SK-N-SH (cell line): Measurements from ENCODE around the gene PTPN14. TPM values are rescaled to one million over a fixed set of nuclear protein-coding genes. Genes with fewer than 3 reads are reported as not detected.

Source experiments
- CTCF ChIA-PET: fragments of 300-600, 350-600 bp; formaldehyde crosslinking; extraction: SDS; loops from one replicate; lab custom pipeline; 2021; lab: Yijun Ruan, JAX
- POLR2A ChIA-PET: fragments of 350-600 bp; sonication (Branson Sonifier 250); formaldehyde crosslinking; extraction: SDS; loops from one replicate; lab custom pipeline; 2020; ENCODE audit warnings: antibody characterized with exemption, inconsistent platforms; lab: Yijun Ruan, JAX
- DNase-seq: peaks from one replicate; pipeline ENCODE4 v3.0.0; 2012
- H2AFZ ChIP-seq: fragments of 200-600 bp; sonication (generic); 2 replicates; pipeline ENCODE4 v1.8.1; 2016; ENCODE audit warnings: antibody characterized with exemption, mild to moderate bottlenecking, low read depth
- H3F3A ChIP-seq: fragments of 200-600 bp; sonication (generic); replicated peaks from 2 replicates; pipeline ENCODE3; 2016; ENCODE audit warnings: antibody characterized with exemption, mild to moderate bottlenecking; ENCODE audit not compliant: insufficient read depth
- H3K27ac ChIP-seq, 2 experiments: fragments of 200-500 bp in 1 of 2; fragments of 200-600 bp in 1 of 2; sonication (Bioruptor generic) in 1 of 2; sonication (generic), shearing (Covaris generic) in 1 of 2; 2 replicates each; pipeline versions ENCODE4 v1.5.1 to v1.6.1; 2014 to 2016; ENCODE audit warnings: low read depth in 2 of 2, inconsistent platforms in 1 of 2, low read length in 1 of 2, mild to moderate bottlenecking in 1 of 2, mixed read lengths in 1 of 2
- H3K27me3 ChIP-seq: fragments of 200-600 bp; sonication (generic), shearing (Covaris generic); 2 replicates; pipeline ENCODE4 v1.6.1; 2016; ENCODE audit warnings: mixed run types; ENCODE audit not compliant: insufficient read depth
- H3K36me3 ChIP-seq, 2 experiments: fragments of 200-500 bp in 1 of 2; fragments of 200-600 bp in 1 of 2; sonication (Bioruptor generic) in 1 of 2; sonication (generic) in 1 of 2; replicated peaks in 1 of 2; 2 replicates each; pipeline versions ENCODE3 to v1.5.1; 2014 to 2016; ENCODE audit warnings: low read length in 1 of 2, mild to moderate bottlenecking in 1 of 2; ENCODE audit not compliant: insufficient read depth in 2 of 2, control insufficient read depth in 1 of 2
- H3K4me1 ChIP-seq, 2 experiments: fragments of 200-500 bp in 1 of 2; fragments of 200-600 bp in 1 of 2; sonication (Bioruptor generic) in 1 of 2; sonication (generic), shearing (Covaris generic) in 1 of 2; 2 replicates each; pipeline versions ENCODE4 v1.5.1 to v1.6.1; 2014 to 2016; ENCODE audit warnings: low read depth in 1 of 2, low read length in 1 of 2, mixed run types in 1 of 2; ENCODE audit not compliant: insufficient read depth in 2 of 2, control insufficient read depth in 1 of 2
- H3K4me2 ChIP-seq: fragments of 200-600 bp; sonication (generic), shearing (Covaris generic); 2 replicates; pipeline ENCODE4 v1.6.1; 2017; ENCODE audit warnings: mixed run types
- H3K4me3 ChIP-seq, 2 experiments: fragments of 200-500 bp in 1 of 2; fragments of 200-600 bp in 1 of 2; sonication (Bioruptor generic) in 1 of 2; sonication (generic), shearing (Covaris generic) in 1 of 2; 2 replicates each; pipeline versions ENCODE4 v1.5.1 to v1.8.1; 2014 to 2016; ENCODE audit warnings: low read depth in 2 of 2, inconsistent platforms in 1 of 2, low read length in 1 of 2, mild to moderate bottlenecking in 1 of 2, mixed read lengths in 1 of 2, moderate library complexity in 1 of 2
- H3K79me2 ChIP-seq: fragments of 200-600 bp; sonication (generic); 2 replicates; pipeline ENCODE4 v1.8.1; 2017; ENCODE audit warnings: mild to moderate bottlenecking; ENCODE audit not compliant: insufficient read depth
- H3K9ac ChIP-seq: fragments of 200-600 bp; sonication (generic); 2 replicates; pipeline ENCODE4 v1.6.1; 2017; ENCODE audit warnings: mixed run types
- H3K9me2 ChIP-seq: fragments of 200-600 bp; sonication (generic); 2 replicates; pipeline ENCODE4 v1.6.1; 2017; ENCODE audit warnings: mixed run types
- H3K9me3 ChIP-seq: fragments of 200-600 bp; sonication (generic); 2 replicates; pipeline ENCODE4 v1.6.1; 2017; ENCODE audit warnings: mixed run types, mild to moderate bottlenecking, moderate library complexity
- H4K20me1 ChIP-seq: fragments of 200-600 bp; sonication (generic); 2 replicates; pipeline ENCODE4 v1.6.1; 2017; ENCODE audit warnings: mild to moderate bottlenecking, mixed run types; ENCODE audit not compliant: insufficient read depth
- EZH2phosphoT487 ChIP-seq: fragments of 200-600 bp; sonication (generic); IDR thresholded peaks from 2 replicates; pipeline ENCODE4 v1.6.1; 2017; ENCODE audit warnings: low read depth, mixed run types, mild to moderate bottlenecking, antibody characterized with exemption, moderate library complexity, borderline replicate concordance
- FOXJ3 ChIP-seq: sonication (generic); formaldehyde crosslinking; IDR thresholded peaks from 2 replicates; pipeline ENCODE4 v1.5.1; 2020; ENCODE audit warnings: mild to moderate bottlenecking, missing genetic modification reagents
- FOXM1 ChIP-seq: IDR thresholded peaks from 2 replicates; pipeline ENCODE4 v1.4.0; 2012; ENCODE audit warnings: low read depth, mild to moderate bottlenecking
- GABPA ChIP-seq: IDR thresholded peaks from 2 replicates; pipeline ENCODE4 v1.4.0; 2012; ENCODE audit warnings: low read depth, mild to moderate bottlenecking
- GATA2 ChIP-seq: sonication (generic); formaldehyde crosslinking; IDR thresholded peaks from 2 replicates; pipeline ENCODE4 v1.5.0; 2020; ENCODE audit warnings: mild to moderate bottlenecking, missing genetic modification reagents
- JUND ChIP-seq: IDR thresholded peaks from 2 replicates; pipeline ENCODE4 v1.4.0; 2012
- MEF2A ChIP-seq: IDR thresholded peaks from 2 replicates; pipeline ENCODE4 v1.4.0; 2012; ENCODE audit warnings: low read depth, borderline replicate concordance
- NRF1 ChIP-seq: IDR thresholded peaks from 2 replicates; pipeline ENCODE4 v1.6.1; 2012; ENCODE audit warnings: low read depth, mild to moderate bottlenecking, low read length
- RXRA ChIP-seq: IDR thresholded peaks from 2 replicates; pipeline ENCODE4 v1.4.0; 2012; ENCODE audit warnings: low read depth, mild to moderate bottlenecking, borderline replicate concordance
- SMC3 ChIP-seq: IDR thresholded peaks from 2 replicates; pipeline ENCODE4 v1.6.1; 2012; ENCODE audit warnings: low read depth, low read length, improper control_type of control experiment
- TAF1 ChIP-seq: IDR thresholded peaks from 2 replicates; pipeline ENCODE4 v1.6.1; 2012; ENCODE audit warnings: low read depth, mild to moderate bottlenecking, low read length, moderate library complexity, borderline replicate concordance
- TCF12 ChIP-seq: IDR thresholded peaks from 2 replicates; pipeline ENCODE4 v1.4.0; 2012
- TEAD4 ChIP-seq: IDR thresholded peaks from 2 replicates; pipeline ENCODE4 v1.4.0; 2012; ENCODE audit warnings: mild to moderate bottlenecking, borderline replicate concordance; ENCODE audit not compliant: insufficient read depth
- YY1 ChIP-seq: IDR thresholded peaks from 2 replicates; pipeline ENCODE4 v1.4.0; 2012; ENCODE audit warnings: low read depth, mild to moderate bottlenecking
- WGBS: methylation state at CpG from one replicate; pipeline ENCODE4 v1.1.6; 2017; ENCODE audit warnings: low lambda C conversion rate; 5-methylcytosine and 5-hydroxymethylcytosine counted together
- polyA plus RNA-seq, 3 experiments: library from polyadenylated mRNA; depleted of rRNA; stranded (reverse); fragments of >200 nt; gene quantifications; 2 replicates each; pipeline ENCODE4 v1.2.3, GENCODE V29; 2012
- TF ChIP-seq, protein P1 (sequence below): IDR thresholded peaks from 2 replicates; pipeline ENCODE4 v1.4.0; 2012; ENCODE audit warnings: low read depth
- TF ChIP-seq, protein P2 (sequence below): fragments of 150-350 bp; IDR thresholded peaks from 2 replicates; pipeline ENCODE4 v1.6.1; 2016; ENCODE audit warnings: mild to moderate bottlenecking, low read depth, low read length
- TF ChIP-seq, protein P3 (sequence below): fragments of 200-600 bp; sonication (generic); IDR thresholded peaks from 2 replicates; pipeline ENCODE4 v1.6.1; 2017; ENCODE audit warnings: antibody characterized with exemption, mild to moderate bottlenecking, moderate library complexity
- TF ChIP-seq, protein P4 (sequence below): IDR thresholded peaks from 2 replicates; pipeline ENCODE4 v1.4.0; 2012; ENCODE audit warnings: low read depth, borderline replicate concordance
- TF ChIP-seq, protein P5 (sequence below): IDR thresholded peaks from 2 replicates; pipeline ENCODE4 v1.6.1; 2012; ENCODE audit warnings: mild to moderate bottlenecking, low read depth, low read length, moderate library complexity

PTPN14 gene
- polyA plus RNA-seq, 1 of the 3 experiments (the other 2 are of a cell fraction): 12.8 TPM

DNA sequence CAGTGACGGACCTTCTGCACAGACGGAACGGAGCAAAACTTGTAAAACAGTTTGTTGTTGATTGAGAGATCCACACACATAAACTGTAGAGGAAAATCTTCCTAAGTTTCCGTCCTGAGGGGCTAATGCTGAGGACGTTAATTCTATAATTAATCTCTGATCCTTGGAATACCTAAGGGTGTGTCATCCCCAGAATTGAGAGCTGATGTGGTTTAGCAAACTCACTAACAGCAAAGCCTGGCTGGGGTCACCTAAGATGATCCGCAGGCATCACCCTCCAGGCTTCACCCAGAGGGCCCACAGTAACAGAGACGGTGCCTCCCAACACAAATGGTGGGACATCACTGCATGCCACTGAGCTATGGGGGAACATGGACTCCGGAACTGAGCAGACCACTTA, 172.9 kb downstream of the PTPN14 start:
- Histone ChIP-seq H2AFZ (no peak overlapping the region), H3K9me3 (no peaks in the 10 kb centered on the region), H3K9me2 (no peaks in the 10 kb centered on the region), H3K79me2 (peaks cover 59% of the 10 kb centered on the region), H3K27me3 (no peaks in the 10 kb centered on the region), H3F3A (peaks cover 14% of the 10 kb centered on the region), H3K4me1 (peaks cover 0 to 5% of the 10 kb centered on the region in 2 experiments; a peak in 2 of 4 replicates), H3K9ac (no peak overlapping the region), H4K20me1 (peaks cover 6% of the 10 kb centered on the region; the same call in 1 of the 2 replicates), H3K4me3 (no peak overlapping the region), H3K4me2 (no peak overlapping the region), H3K27ac (peak overlapping the region; percentile 55 to 58; a peak in 3 of 4 replicates), H3K36me3 (peaks cover 57 to 77% of the 10 kb centered on the region in 2 experiments)
- TF ChIP-seq, protein P1, sequence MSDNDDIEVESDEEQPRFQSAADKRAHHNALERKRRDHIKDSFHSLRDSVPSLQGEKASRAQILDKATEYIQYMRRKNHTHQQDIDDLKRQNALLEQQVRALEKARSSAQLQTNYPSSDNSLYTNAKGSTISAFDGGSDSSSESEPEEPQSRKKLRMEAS: no peak
- TF ChIP-seq SMC3: no peak
- TF ChIP-seq NRF1: no peak
- TF ChIP-seq, protein P2, sequence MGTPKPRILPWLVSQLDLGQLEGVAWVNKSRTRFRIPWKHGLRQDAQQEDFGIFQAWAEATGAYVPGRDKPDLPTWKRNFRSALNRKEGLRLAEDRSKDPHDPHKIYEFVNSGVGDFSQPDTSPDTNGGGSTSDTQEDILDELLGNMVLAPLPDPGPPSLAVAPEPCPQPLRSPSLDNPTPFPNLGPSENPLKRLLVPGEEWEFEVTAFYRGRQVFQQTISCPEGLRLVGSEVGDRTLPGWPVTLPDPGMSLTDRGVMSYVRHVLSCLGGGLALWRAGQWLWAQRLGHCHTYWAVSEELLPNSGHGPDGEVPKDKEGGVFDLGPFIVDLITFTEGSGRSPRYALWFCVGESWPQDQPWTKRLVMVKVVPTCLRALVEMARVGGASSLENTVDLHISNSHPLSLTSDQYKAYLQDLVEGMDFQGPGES: no peak
- no peak for TF ChIP-seq TEAD4
- TF ChIP-seq FOXJ3 (CRISPR knock-in tag): no peak
- TF ChIP-seq RXRA: no peak
- no peak for TF ChIP-seq MEF2A
- no peak for TF ChIP-seq YY1
- no peak for TF ChIP-seq TCF12
- no peak for TF ChIP-seq FOXM1
- no peak for TF ChIP-seq GABPA
- TF ChIP-seq, protein P3, sequence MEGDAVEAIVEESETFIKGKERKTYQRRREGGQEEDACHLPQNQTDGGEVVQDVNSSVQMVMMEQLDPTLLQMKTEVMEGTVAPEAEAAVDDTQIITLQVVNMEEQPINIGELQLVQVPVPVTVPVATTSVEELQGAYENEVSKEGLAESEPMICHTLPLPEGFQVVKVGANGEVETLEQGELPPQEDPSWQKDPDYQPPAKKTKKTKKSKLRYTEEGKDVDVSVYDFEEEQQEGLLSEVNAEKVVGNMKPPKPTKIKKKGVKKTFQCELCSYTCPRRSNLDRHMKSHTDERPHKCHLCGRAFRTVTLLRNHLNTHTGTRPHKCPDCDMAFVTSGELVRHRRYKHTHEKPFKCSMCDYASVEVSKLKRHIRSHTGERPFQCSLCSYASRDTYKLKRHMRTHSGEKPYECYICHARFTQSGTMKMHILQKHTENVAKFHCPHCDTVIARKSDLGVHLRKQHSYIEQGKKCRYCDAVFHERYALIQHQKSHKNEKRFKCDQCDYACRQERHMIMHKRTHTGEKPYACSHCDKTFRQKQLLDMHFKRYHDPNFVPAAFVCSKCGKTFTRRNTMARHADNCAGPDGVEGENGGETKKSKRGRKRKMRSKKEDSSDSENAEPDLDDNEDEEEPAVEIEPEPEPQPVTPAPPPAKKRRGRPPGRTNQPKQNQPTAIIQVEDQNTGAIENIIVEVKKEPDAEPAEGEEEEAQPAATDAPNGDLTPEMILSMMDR: no peak
- TF ChIP-seq, protein P4, sequence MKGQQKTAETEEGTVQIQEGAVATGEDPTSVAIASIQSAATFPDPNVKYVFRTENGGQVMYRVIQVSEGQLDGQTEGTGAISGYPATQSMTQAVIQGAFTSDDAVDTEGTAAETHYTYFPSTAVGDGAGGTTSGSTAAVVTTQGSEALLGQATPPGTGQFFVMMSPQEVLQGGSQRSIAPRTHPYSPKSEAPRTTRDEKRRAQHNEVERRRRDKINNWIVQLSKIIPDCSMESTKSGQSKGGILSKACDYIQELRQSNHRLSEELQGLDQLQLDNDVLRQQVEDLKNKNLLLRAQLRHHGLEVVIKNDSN: no peak
- no peak for TF ChIP-seq TAF1
- TF ChIP-seq JUND: no peak
- no peak for TF ChIP-seq GATA2
- TF ChIP-seq EZH2phosphoT487: no peak
- TF ChIP-seq, protein P5, sequence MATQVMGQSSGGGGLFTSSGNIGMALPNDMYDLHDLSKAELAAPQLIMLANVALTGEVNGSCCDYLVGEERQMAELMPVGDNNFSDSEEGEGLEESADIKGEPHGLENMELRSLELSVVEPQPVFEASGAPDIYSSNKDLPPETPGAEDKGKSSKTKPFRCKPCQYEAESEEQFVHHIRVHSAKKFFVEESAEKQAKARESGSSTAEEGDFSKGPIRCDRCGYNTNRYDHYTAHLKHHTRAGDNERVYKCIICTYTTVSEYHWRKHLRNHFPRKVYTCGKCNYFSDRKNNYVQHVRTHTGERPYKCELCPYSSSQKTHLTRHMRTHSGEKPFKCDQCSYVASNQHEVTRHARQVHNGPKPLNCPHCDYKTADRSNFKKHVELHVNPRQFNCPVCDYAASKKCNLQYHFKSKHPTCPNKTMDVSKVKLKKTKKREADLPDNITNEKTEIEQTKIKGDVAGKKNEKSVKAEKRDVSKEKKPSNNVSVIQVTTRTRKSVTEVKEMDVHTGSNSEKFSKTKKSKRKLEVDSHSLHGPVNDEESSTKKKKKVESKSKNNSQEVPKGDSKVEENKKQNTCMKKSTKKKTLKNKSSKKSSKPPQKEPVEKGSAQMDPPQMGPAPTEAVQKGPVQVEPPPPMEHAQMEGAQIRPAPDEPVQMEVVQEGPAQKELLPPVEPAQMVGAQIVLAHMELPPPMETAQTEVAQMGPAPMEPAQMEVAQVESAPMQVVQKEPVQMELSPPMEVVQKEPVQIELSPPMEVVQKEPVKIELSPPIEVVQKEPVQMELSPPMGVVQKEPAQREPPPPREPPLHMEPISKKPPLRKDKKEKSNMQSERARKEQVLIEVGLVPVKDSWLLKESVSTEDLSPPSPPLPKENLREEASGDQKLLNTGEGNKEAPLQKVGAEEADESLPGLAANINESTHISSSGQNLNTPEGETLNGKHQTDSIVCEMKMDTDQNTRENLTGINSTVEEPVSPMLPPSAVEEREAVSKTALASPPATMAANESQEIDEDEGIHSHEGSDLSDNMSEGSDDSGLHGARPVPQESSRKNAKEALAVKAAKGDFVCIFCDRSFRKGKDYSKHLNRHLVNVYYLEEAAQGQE: no peak
- POLR2A ChIA-PET: no interaction called here
- DNase-seq: no peak
- WGBS: 92% methylated on average over 7 of the region's 8 CpGs
- CTCF ChIA-PET: no interaction called here
